ENCODE results near the gene LEP. TPM values are rescaled to one million over a fixed set of nuclear protein-coding genes. Genes with fewer than 3 reads are reported as not detected.

The LEP gene
- total RNA-seq, 1 experiment from 2014 or later, result not detected

GRCh38 chr7:128253701-128254100 is 12.6 kb downstream of the LEP start:
- Histone ChIP-seq H3K27me3 (ENCODE audit: insufficient read depth, low read length) (no peaks in the 10 kb centered on the region), H4K5ac (ENCODE audit: insufficient read length, low read depth, low read length) (no peak overlapping the region), H3K14ac (ENCODE audit: insufficient read depth, low read length) (no peak overlapping the region), H3K4me1 (ENCODE audit: insufficient read depth, low read length) (no peaks in the 10 kb centered on the region), H2BK15ac (ENCODE audit: low read depth, low read length) (no peak overlapping the region), H3K4ac (ENCODE audit: low read depth, low read length) (no peak overlapping the region), H3K9me3 (ENCODE audit: control insufficient read depth, low read depth, low read length) (no peaks in the 10 kb centered on the region), H2AFZ (ENCODE audit: low read length) (no peak overlapping the region), H3K4me2 (ENCODE audit: insufficient read depth, insufficient read length, low read length) (no peak overlapping the region), H2BK120ac (ENCODE audit: low read depth, low read length, poor library complexity, severe bottlenecking) (no peak overlapping the region), H3K56ac (ENCODE audit: insufficient read length, low read depth, low read length) (no peak overlapping the region), H4K20me1 (ENCODE audit: control insufficient read depth, insufficient read depth, insufficient read length) (no peaks in the 10 kb centered on the region), H3K18ac (ENCODE audit: insufficient read length, low read depth, low read length) (no peak overlapping the region), H4K8ac (replicated peaks; ENCODE audit: insufficient read length, low read depth, low read length) (no peak overlapping the region), H3K23me2 (ENCODE audit: insufficient read length, low read depth, low read length, poor library complexity, severe bottlenecking) (no peaks in the 10 kb centered on the region), H2BK20ac (ENCODE audit: low read depth, low read length, poor library complexity, severe bottlenecking) (no peak overlapping the region), H2BK12ac (ENCODE audit: insufficient read length, low read depth, low read length) (no peak overlapping the region), H3T11ph (ENCODE audit: low read length) (no peak overlapping the region), H3K79me1 (ENCODE audit: insufficient read depth, low read depth, low read length, poor library complexity, severe bottlenecking) (no peaks in the 10 kb centered on the region), H3K23ac (ENCODE audit: insufficient read length, low read depth, low read length) (no peak overlapping the region), H2BK5ac (ENCODE audit: insufficient read length, low read length) (no peak overlapping the region), H2AK5ac (ENCODE audit: insufficient read length, low read length) (no peak overlapping the region), H3K27ac (ENCODE audit: insufficient read length, low read depth, low read length) (no peak overlapping the region), H4K91ac (ENCODE audit: insufficient read length, low read depth, low read length) (no peak overlapping the region), H3K79me2 (ENCODE audit: insufficient read depth, low read length) (no peaks in the 10 kb centered on the region), H3K9ac (ENCODE audit: extremely low read depth, insufficient read length, low read length) (no peak overlapping the region)
- Mint-ChIP-seq H3K36me3 (ENCODE audit: insufficient read depth in 1 of 3, low read depth in 3 of 3) (peaks cover 0 to 11% (median 9%) of the 10 kb centered on the region in 3 experiments; a peak in 5 of 7 replicates), H3K9me3 (peaks cover 0 to 3% of the 10 kb centered on the region in 2 experiments; a peak in 3 of 5 replicates), H3K4me1 (peaks cover 4 to 8% of the 10 kb centered on the region in 2 experiments), H3K27me3 (ENCODE audit: low read depth) (peaks cover 19% of the 10 kb centered on the region), H3K4me3 (no peak overlapping the region), H3K27ac (no peak overlapping the region)
- no peak for DNase-seq
- WGBS (ENCODE audit: extremely low coverage, insufficient read length, low lambda C conversion rate), result no CpG with 5 or more reads among the region's 8 CpGs
- no peak for TF ChIP-seq CTCF (conservative IDR thresholded peaks at IDR 0.05)

All from H9 (cell line).